ENCODE data around the gene TMA7B. TPM values are rescaled to one million over a fixed set of nuclear protein-coding genes. Genes with fewer than 3 reads are reported as not detected.

TMA7B gene
- total and polyA plus RNA-seq, 2 of the 4 experiments (the other 2 are of a cell fraction): not detected

- no peaks in the 10 kb centered on the region for H3K79me1 ChIP-seq (ENCODE audit: low read depth in 1 of 2, low read length in 2 of 2)
- peaks cover 4% of the 10 kb centered on the region for H3K4me1 ChIP-seq (ENCODE audit: control insufficient read depth, insufficient read depth, low read length)
- no peak overlapping the region for H4K5ac ChIP-seq (ENCODE audit: low read depth, low read length)
- TF ChIP-seq, protein P1, sequence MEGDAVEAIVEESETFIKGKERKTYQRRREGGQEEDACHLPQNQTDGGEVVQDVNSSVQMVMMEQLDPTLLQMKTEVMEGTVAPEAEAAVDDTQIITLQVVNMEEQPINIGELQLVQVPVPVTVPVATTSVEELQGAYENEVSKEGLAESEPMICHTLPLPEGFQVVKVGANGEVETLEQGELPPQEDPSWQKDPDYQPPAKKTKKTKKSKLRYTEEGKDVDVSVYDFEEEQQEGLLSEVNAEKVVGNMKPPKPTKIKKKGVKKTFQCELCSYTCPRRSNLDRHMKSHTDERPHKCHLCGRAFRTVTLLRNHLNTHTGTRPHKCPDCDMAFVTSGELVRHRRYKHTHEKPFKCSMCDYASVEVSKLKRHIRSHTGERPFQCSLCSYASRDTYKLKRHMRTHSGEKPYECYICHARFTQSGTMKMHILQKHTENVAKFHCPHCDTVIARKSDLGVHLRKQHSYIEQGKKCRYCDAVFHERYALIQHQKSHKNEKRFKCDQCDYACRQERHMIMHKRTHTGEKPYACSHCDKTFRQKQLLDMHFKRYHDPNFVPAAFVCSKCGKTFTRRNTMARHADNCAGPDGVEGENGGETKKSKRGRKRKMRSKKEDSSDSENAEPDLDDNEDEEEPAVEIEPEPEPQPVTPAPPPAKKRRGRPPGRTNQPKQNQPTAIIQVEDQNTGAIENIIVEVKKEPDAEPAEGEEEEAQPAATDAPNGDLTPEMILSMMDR (conservative IDR thresholded peaks at IDR 0.05; ENCODE audit: low read depth, low read length): no peak
- no peak for TF ChIP-seq POLR2A (IDR thresholded peaks at IDR 0.05; ENCODE audit: low read depth, low read length)
- TF ChIP-seq MAFK (IDR thresholded peaks at IDR 0.05; ENCODE audit: low read depth, low read length): no peak
- TF ChIP-seq RAD21 (IDR thresholded peaks at IDR 0.05; ENCODE audit: low read length): no peak
- TF ChIP-seq RFX5 (IDR thresholded peaks at IDR 0.05; ENCODE audit: low read depth, low read length): no peak
- TF ChIP-seq RCOR1 (IDR thresholded peaks at IDR 0.05; ENCODE audit: insufficient replicate concordance, low read length): no peak
- no peak for TF ChIP-seq NFE2L2 (IDR thresholded peaks at IDR 0.05; ENCODE audit: low read depth, low read length)
- no peak for TF ChIP-seq MAZ (IDR thresholded peaks at IDR 0.05; ENCODE audit: borderline replicate concordance, low read depth, low read length)
- no peak for TF ChIP-seq ELK1 (IDR thresholded peaks at IDR 0.05; ENCODE audit: borderline replicate concordance, low read depth, low read length)
- no peak for TF ChIP-seq CEBPB (IDR thresholded peaks at IDR 0.05; ENCODE audit: low read depth, low read length)
- no peak for TF ChIP-seq BHLHE40 (IDR thresholded peaks at IDR 0.05; ENCODE audit: low read depth, low read length)
- TF ChIP-seq MXI1 (IDR thresholded peaks at IDR 0.05; ENCODE audit: borderline replicate concordance, low read depth, low read length): no peak
- TF ChIP-seq CHD1 (IDR thresholded peaks at IDR 0.05; ENCODE audit: low read depth, low read length): no peak
- TF ChIP-seq FOS (IDR thresholded peaks at IDR 0.05; ENCODE audit: low read depth, low read length): no peak
- no peak for TF ChIP-seq USF2 (IDR thresholded peaks at IDR 0.05; ENCODE audit: low read depth, low read length)
- TF ChIP-seq SMC3 (IDR thresholded peaks at IDR 0.05; ENCODE audit: low read depth, low read length): no peak
- no peak overlapping the region for H2BK15ac ChIP-seq (ENCODE audit: low read depth, low read length)
- dilution Hi-C loops (cut with HindIII; ENCODE audit: low sequenced_read_pairs, unreplicated experiment) (no loop called here), intact Hi-C loops (cut with micrococcal nuclease) (no loop called here), in situ Hi-C loops (cut with MboI; ENCODE audit: low sequenced_read_pairs) (no loop called here)
- ChIA-PET CTCF (no interaction called here), POLR2A (ENCODE audit: unreplicated experiment) (interaction anchor here (0.6 kb wide), 1 partner anchor 234 kb away, joined by 7 read pairs; no protein-coding TSS in a partner anchor)
- DNase-seq (no peak), ATAC-seq (ENCODE audit: low read depth) (no peak)
- no peak overlapping the region for H3K14ac ChIP-seq (replicated peaks; ENCODE audit: low read depth, low read length)
- WGBS, 2 experiments (ENCODE audit: extremely low coverage in 2 of 2, insufficient read length in 1 of 2): no CpG with 5 or more reads among the region's 5 CpGs
- no peaks in the 10 kb centered on the region for H3K36me3 ChIP-seq (ENCODE audit: control insufficient read depth, insufficient read depth, low read length)
- no peak overlapping the region for H3K23ac ChIP-seq (ENCODE audit: low read depth, low read length)
- H3K18ac ChIP-seq (ENCODE audit: low read depth, low read length): no peak overlapping the region
- H3K27ac ChIP-seq (ENCODE audit: insufficient read depth, low read length): no peak overlapping the region
- H2AK9ac ChIP-seq (replicated peaks; ENCODE audit: low read depth, low read length, poor library complexity): no peak overlapping the region
- H3K9ac ChIP-seq (ENCODE audit: low read depth, low read length): no peak overlapping the region
- no peak overlapping the region for H3K56ac ChIP-seq (ENCODE audit: extremely low read depth, insufficient read depth, low read length)
- no peak overlapping the region for H3K4me2 ChIP-seq (ENCODE audit: low read depth, low read length)
- peaks cover 41% of the 10 kb centered on the region for H3K27me3 ChIP-seq (ENCODE audit: control insufficient read depth, insufficient read depth, low read length)
- H3K4me3 ChIP-seq (ENCODE audit: insufficient read depth, low read depth, low read length): no peak overlapping the region
- no peaks in the 10 kb centered on the region; the same call in 1 of the 2 replicates for H3K9me1 ChIP-seq (ENCODE audit: insufficient read depth, low read length)
- no peak overlapping the region for H3K4ac ChIP-seq (ENCODE audit: low read depth, low read length)
- no TSS peak for BruUV-seq (replicated peaks)
- H4K20me1 ChIP-seq (ENCODE audit: insufficient read depth, low read length): no peaks in the 10 kb centered on the region
- H2BK5ac ChIP-seq (ENCODE audit: low read depth, low read length, poor library complexity, severe bottlenecking): no peak overlapping the region
- H2AK5ac ChIP-seq (ENCODE audit: low read depth, low read length): no peak overlapping the region; the same call in 1 of the 2 replicates
- H2AFZ ChIP-seq (replicated peaks; ENCODE audit: low read length, poor library complexity): no peak overlapping the region
- no peak overlapping the region for H4K8ac ChIP-seq (ENCODE audit: low read depth in 2 of 2, low read length in 2 of 2)
- H3K9me3 ChIP-seq (ENCODE audit: control insufficient read depth, insufficient read depth, low read length): no peaks in the 10 kb centered on the region
- no peak overlapping the region for H4K91ac ChIP-seq (ENCODE audit: insufficient read depth, low read depth, low read length)
- no peak overlapping the region for H2BK20ac ChIP-seq (ENCODE audit: low read depth, low read length)
- H2BK120ac ChIP-seq (ENCODE audit: low read depth, low read length): no peak overlapping the region
Measured at GRCh38 chr22:40000171-40000570, 40.0 kb downstream of the TMA7B start.
